Renal pelvis (tissue), 4 donors: Measurements from ENCODE around the gene SH3BP5. TPM values are rescaled to one million over a fixed set of nuclear protein-coding genes. Genes with fewer than 3 reads are reported as not detected.

Experiments used
- DNase-seq: peaks from one replicate; pipeline ENCODE4 v3.0.0-alpha.2; 2013
- polyA plus RNA-seq, 3 donors: library from polyadenylated mRNA; unstranded; fragments of 120-200 nt; gene quantifications; one replicate each; pipeline ENCODE4 v1.2.1, GENCODE V29; 2013; ENCODE audit not compliant: insufficient read length in 3 of 3

The SH3BP5 gene
- polyA plus RNA-seq, 3 donors = 51.1 to 52.8 (median 52.3) TPM

DNA sequence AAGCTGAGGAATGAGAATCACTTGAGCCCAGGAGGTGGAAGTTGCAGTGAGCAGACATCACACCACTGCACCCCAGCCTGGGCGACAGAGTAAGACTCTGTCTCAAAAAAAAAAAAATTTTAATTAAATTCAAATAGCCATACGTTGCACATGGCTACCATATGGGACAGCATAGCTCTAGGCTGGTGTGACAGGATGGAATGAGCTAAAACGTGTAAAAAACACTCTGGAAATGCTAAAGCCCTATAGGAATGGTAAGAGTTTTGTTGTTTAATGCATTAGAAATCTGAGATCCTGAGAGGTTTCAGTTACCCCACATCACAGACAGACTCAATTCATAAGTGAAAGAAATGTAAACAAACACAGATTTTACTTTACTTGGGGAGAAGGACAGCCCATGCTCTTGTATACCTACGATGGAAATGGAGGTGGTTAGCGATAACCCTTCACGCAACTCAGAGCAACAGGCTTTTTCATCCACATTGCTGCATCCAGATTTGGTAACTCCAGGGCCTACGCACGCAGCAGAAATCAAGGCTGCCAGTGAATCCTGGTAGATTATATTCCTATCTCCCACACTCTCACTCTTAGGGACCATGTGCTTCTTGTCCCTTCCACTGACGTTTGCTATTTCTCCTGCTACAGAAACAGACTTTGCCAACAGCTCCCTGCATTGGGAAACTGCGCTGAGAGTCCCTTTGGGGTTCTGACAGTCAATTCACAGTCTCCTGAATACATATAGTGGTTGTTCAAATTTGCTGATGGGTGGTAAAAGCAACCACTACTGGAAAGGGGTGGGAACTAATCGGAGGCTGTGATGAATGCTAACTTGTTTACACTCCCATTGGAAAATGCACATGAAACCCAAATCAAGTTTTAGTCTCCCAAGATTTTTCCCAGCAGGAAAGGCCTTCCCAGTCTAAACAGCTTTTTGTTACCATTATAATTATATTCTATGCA, 3.1 kb downstream of the SH3BP5 start:
- no peak for DNase-seq

GRCh38 chr3:15327941-15328340, 4.4 kb downstream of the SH3BP5 start:
- DNase-seq = no peak

GRCh38 chr3:15326673-15327072, 5.7 kb downstream of the SH3BP5 start:
- DNase-seq = no peak

- DNase-seq = no peak
Observed at GRCh38 chr3:15326037-15326436, 6.3 kb downstream of the SH3BP5 start.

DNA sequence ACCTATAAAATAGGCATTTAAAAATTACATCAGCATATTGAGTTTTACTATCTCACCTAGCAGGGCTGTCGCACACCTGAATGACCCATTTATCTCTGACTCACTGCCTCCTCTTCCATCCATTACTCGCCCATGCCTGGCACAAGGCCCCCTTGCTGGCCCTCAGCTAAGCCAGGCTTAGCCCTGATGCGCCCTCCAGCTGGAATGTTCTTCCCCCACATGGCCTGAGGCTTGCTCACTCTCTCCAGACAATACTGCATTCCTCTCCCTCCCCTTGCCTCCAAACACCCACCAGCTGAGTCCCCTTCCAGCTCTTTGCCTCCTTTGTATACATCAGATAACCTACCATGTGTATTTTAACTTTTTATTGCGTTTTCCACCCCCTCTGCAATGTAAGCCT, 7.2 kb downstream of the SH3BP5 start:
- no peak for DNase-seq

- DNase-seq = no peak
Observed at GRCh38 chr3:15324379-15324808, 8.0 kb downstream of the SH3BP5 start.

GRCh38 chr3:15323063-15323462, 9.3 kb downstream of the SH3BP5 start:
- DNase-seq = no peak

DNA sequence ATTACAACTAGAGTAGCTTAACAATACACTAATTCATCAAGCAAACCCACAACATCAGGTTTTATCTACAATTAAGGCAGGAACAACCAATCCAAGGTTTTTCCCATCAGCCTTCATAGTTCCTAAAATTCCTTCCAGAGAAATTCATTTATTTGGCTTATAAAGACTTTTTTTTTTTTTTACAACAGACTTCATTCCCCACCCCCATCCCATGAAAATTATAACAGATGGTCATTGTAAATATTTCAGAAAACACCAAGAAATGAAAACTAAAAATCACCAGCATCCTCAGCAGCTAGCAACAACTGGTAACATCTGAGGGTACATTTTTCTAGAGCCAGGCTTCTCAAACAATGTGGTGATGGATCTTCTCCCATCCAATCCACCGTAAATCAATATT, 11.0 kb downstream of the SH3BP5 start:
- no peak for DNase-seq

DNA sequence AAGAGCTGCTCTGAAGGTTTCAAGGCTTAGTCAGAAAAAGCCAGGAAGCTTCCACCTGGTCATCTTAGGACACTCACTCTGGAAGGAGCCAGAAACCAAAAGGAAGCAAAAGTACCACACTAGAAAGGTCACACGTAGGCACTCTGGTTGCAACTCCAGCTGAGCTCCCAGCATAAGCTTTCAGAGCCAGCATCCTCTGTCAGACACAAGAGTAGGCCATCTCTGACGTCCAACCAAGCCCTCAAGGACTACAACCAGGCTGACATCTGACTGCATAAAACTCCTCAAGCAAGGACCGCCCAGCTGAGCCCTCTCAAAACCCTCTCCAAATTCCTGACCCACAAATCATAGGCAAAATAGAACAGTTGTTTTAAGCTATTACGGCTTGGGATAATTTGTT, 12.8 kb downstream of the SH3BP5 start:
- DNase-seq = no peak

DNA sequence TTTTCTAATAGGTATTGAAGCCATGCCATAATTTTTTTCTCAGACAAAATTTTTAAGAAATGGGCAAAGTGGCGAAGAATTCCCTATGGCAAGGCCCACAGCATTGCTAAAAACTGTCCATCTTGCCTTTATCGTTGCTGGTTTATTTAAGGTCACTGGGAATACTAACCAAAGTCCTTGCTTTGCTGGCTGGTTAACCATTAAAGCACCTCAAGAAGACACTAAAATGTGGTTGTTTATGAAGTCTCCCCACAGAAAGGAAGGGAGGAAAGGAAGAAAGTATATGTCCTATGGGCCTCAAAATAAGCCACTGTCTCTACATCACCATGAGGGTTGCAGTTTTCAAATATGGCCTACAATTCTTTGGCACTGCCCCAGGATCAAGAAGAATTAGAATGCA, 13.2 kb downstream of the SH3BP5 start:
- DNase-seq = no peak

DNA sequence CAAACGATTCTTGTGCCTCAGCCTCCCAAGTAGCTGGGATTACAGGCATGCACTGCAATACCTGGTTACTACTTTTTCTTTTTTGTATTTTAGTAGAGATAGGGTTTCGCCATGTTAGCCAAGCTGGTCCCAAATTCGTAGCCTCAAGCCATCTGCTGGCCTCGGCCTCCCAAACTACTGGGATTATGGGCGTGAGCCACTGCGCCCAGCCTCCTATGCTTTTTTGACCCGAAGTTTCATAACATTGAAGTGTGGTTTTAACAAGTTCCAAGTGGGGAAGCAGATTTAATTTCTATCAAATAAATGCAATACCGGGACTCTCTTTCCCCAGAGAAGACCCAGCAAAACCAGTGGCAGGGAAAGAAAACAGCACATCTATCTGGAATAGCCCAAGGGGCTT, 13.7 kb downstream of the SH3BP5 start:
- DNase-seq = no peak

DNA sequence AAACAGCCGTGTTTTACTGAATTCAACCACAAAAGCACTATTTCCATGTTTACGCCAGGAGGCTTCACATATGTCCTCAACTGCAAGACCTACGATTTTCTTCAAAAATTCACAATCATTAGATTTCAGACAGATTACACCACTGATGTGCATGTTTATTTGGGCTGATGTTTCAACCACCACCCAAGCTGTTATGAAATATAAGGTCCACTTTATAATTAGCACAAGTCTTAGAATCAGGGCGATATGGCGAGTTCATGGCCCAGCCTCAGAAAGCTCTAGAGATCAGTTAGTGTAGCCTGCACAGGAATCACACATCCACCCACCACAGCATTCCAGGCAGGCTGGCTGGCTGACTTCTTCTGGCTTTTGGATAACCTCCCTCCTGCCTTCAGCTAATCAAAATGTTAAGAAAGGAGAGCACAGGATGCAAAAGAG, 15.4 kb downstream of the SH3BP5 start:
- DNase-seq = no peak

GRCh38 chr3:15315003-15315402, 17.4 kb downstream of the SH3BP5 start:
- DNase-seq = no peak

- no peak for DNase-seq
Observed at GRCh38 chr3:15314276-15314675, 18.1 kb downstream of the SH3BP5 start.

DNA sequence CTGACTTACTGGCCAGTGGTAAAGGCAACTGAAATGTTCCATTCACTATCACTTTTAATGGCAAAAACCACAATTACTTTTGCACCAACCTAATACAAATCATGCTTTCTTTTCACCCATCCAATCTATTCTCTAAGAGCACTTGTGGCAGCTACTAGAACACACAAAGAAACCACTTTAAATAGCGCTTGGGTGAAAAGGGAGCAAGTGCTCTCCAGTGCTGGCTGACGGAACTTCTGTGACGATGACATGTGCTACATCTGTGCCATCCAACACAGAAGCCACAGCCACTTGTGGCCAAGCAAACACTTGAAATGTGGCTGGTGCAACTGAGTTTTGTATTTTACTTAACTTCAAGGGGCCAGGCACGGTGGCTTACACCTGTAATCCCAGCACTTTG, 18.9 kb downstream of the SH3BP5 start:
- DNase-seq = no peak

DNA sequence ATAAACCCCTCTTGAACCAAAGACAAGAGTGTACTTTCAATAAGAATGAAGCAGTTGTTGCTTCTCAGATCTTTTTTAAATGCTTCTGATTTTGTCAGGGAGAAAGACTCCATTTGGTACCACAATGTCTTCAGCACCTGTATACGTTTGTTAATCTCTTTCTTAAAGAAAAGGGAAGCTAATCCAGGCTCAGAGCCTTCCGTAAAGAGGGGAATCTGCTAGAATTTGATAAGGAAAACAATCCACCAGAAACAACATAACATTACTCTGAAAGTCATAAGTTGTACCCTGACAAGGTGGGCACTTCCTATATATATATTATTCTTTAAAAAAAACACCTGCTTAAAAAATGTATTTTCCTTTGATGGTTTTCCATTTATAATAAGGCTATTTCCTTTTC, 19.8 kb downstream of the SH3BP5 start:
- no peak for DNase-seq

DNA sequence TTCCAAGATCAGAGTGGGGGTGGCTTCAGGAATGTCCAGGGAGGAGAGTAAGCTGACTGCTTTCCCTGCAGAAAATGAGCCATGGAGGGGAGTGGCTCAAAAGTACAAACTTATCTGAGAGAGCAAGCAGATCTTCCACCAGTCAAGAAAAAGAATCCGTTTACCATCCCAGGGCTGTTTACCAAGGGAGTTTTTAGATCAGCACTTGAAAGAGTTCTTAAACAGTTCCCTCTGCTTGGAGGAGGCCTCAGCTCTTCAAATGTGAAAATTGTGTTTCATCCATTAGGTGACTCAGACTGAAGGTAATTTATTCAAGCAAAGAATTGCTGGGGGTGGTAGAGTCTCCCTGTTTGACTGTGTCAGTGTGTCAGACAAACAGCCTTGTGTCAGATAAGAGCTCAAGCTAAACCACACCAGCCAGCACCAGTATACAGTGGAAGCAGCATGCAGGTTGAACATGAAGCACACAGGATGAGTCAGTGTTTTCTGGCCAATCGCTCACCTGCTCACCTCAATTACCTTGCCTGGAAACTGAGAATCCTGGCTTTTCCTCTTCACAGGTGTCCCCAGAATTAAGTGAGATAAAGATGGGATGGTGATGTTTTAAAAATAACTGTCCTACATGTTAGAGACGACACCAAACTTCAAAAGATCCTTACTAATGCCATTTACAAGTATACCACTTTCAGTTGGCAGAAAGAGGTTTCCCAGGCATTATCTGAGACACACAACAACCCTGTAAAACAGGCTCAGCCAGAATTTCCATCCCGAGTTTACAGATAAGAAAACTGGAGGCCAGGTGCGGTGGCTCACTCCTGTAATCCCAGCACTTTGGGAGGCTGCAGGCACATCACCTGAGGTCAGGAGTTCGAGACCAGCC, 21.7 kb downstream of the SH3BP5 start:
- DNase-seq = no peak

DNA sequence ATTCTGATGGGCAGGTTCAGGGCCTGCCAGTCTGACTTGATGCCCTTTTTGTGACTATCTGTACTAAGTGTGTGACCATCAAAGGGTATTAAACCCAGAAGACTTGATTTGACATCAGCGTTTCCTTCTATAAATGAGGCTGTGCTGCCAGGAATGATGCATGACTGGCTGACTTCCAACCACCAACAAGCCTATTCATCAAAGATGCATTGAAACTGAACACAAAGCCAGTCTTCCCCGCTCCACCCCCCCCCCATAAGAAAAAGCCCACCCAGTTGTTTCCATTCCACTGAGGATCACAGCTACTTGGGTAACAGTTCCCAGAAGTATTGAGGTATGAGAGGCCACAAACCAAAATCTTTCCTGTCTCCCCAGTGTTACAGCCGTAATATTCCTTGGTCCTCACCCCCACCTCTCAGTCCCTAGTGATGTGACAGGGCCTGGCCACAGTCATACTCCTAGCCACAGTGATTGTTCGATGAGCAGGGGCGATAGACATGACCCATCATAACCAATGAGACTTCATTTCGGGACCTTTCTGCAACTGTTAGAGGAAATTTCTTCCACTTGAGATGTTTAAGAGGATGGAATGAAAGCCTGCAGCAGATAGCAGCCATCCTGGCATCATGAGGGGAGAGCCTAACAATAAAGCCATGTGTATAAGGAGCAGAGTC, 22.6 kb downstream of the SH3BP5 start:
- no peak for DNase-seq

- no peak for DNase-seq
Observed at GRCh38 chr3:15307580-15307979, 24.8 kb downstream of the SH3BP5 start.

DNA sequence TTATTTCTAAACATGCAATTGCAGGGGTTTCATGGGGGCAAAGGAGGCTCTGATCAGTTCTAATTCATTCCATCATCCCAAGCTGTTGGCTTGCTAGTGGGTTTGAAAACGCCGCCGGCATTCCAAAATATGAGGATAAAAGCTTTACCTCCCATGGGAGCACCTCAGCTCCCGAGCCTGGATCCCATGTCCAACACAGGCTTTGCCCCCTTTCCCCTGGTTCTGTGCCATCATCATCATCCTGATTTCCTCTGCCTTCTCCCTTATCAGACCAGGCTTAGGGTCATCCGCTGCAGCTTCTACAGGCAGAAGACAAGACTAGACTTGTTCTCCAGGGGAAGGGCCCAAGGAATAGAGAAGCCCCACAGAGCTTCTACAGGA, 25.4 kb downstream of the SH3BP5 start:
- DNase-seq = no peak

DNA sequence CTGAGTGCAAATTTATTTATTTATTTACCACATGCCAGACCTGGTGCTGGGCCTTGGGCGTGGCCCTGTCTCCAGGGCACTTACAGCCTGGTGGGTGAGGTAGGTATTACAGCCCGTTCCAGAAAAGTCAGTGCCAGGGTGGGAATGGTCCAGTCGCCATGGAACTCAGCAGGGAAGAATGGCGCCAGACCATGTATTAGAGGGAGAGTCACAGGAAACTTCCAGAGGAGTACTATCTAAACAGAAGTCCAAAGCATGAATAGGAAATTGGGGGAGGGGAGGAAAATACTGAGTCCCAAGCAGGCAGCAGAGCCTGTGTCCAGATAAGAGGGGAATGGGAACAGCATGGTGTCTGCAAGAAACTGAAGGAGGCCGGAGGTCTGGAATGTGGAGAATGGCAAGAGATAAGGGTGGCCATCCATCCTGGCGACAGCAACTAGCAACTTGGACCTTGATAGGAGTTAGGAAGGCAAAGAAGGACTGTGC, 27.0 kb downstream of the SH3BP5 start:
- no peak for DNase-seq

DNA sequence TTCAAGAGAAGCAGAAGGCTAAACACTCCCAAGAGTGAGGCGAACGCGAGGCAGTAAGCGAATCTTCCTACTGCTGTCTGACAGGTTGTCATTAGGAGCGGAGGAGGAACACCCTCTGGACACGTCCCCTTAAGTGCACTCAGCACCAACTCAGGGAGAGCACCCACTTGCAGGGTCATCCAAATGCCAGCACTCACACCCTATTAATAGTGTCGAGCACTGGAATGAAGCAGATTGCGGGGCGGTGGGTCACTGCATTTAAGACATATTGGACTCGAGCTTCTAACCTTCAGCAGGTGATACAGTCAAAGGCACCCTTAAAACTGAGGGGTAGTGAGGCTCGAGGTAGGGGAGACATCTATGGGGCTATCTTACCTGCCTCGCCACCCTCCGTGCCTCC, 28.7 kb downstream of the SH3BP5 start:
- DNase-seq = no peak
